Measurements from ENCODE around the gene MRPL55. TPM values are rescaled to one million over a fixed set of nuclear protein-coding genes. Genes with fewer than 3 reads are reported as not detected.

The MRPL55 gene
- total and polyA plus RNA-seq, 8 donors = 35.4 to 45.3 (median 40.7) TPM

- no peak for TF ChIP-seq CTCF (IDR thresholded peaks at IDR 0.05)
- peaks cover 0 to under 1% of the 10 kb centered on the region in 2 donors for H3K4me1 ChIP-seq
- no peak overlapping the region for H3K4me3 ChIP-seq
- DNase-seq (no peak), ATAC-seq (no peak)
- intact Hi-C loops (cut with DNase I) = no loop called here
- no peaks in the 10 kb centered on the region for H3K27me3 ChIP-seq
- no peaks in the 10 kb centered on the region for H3K36me3 ChIP-seq
- no peaks in the 10 kb centered on the region for H3K9me3 ChIP-seq
- no peak overlapping the region for H3K27ac ChIP-seq
Observed at GRCh38 chr1:228125185-228125584, 16.1 kb upstream of the MRPL55 start.

- no peaks in the 10 kb centered on the region for H3K36me3 ChIP-seq
- no peak for ATAC-seq
- no peaks in the 10 kb centered on the region for H3K27me3 ChIP-seq
- no peak overlapping the region for H3K27ac ChIP-seq
- TF ChIP-seq CTCF (IDR thresholded peaks at IDR 0.05) = no peak
- no peak overlapping the region for H3K4me3 ChIP-seq
- DNase-seq = no peak
- H3K9me3 ChIP-seq = no peaks in the 10 kb centered on the region
- intact Hi-C loops (cut with DNase I) = no loop called here
- H3K4me1 ChIP-seq = no peaks in the 10 kb centered on the region
Observed at GRCh38 chr1:228123505-228123904, 14.4 kb upstream of the MRPL55 start.

- no peaks in the 10 kb centered on the region for H3K36me3 ChIP-seq
- H3K27ac ChIP-seq = no peak overlapping the region
- TF ChIP-seq CTCF (IDR thresholded peaks at IDR 0.05) = no peak
- H3K27me3 ChIP-seq = no peaks in the 10 kb centered on the region
- intact Hi-C loops (cut with DNase I) = no loop called here
- no peak overlapping the region for H3K4me3 ChIP-seq
- no peaks in the 10 kb centered on the region for H3K4me1 ChIP-seq
- no peaks in the 10 kb centered on the region for H3K9me3 ChIP-seq
- ATAC-seq (no peak), DNase-seq (no peak)
Observed at GRCh38 chr1:228122921-228123441, 13.9 kb upstream of the MRPL55 start.

GRCh38 chr1:228120857-228121489, 11.9 kb upstream of the MRPL55 start:
- Histone ChIP-seq H3K4me1 (no peaks in the 10 kb centered on the region), H3K27ac (no peak overlapping the region), H3K4me3 (no peak overlapping the region), H3K9me3 (no peaks in the 10 kb centered on the region), H3K36me3 (no peaks in the 10 kb centered on the region), H3K27me3 (no peaks in the 10 kb centered on the region)
- ATAC-seq (no peak), DNase-seq (no peak)
- TF ChIP-seq CTCF (IDR thresholded peaks at IDR 0.05) = no peak
- intact Hi-C loops (cut with DNase I) = no loop called here

- intact Hi-C loops (cut with DNase I) = no loop called here
- H3K4me1 ChIP-seq = no peaks in the 10 kb centered on the region
- no peak overlapping the region for H3K27ac ChIP-seq
- DNase-seq (no peak), ATAC-seq (no peak)
- no peak for TF ChIP-seq CTCF (IDR thresholded peaks at IDR 0.05)
- H3K27me3 ChIP-seq = no peaks in the 10 kb centered on the region
- no peaks in the 10 kb centered on the region for H3K36me3 ChIP-seq
- H3K4me3 ChIP-seq = no peak overlapping the region
- no peaks in the 10 kb centered on the region for H3K9me3 ChIP-seq
Observed at GRCh38 chr1:228120351-228120750, 11.3 kb upstream of the MRPL55 start.

Data from left lung (tissue), 10 donors.